A673 (cell line): ENCODE data around the gene CDH12. TPM values are rescaled to one million over a fixed set of nuclear protein-coding genes. Genes with fewer than 3 reads are reported as not detected.
A peak's percentile ranks its signal among the peaks of the same experiment; 100 is the strongest.

Experiments used
- BruUV-seq: library from RNA; stranded (reverse); fragments of 400-500 nt; replicated peaks from 2 replicates; lab custom pipeline; 2021; lab: Mats Ljungman, UMichigan
- CTCF ChIA-PET: fragments of 300-600 bp; sonication (Branson Sonifier 250); formaldehyde crosslinking; loops from one replicate; lab custom pipeline; 2022; ENCODE audit warnings: antibody characterized with exemption; lab: Charles Lee
- POLR2A ChIA-PET: fragments of 300-600 bp; sonication (Branson Sonifier 250); formaldehyde crosslinking; loops from one replicate; lab custom pipeline; 2022; ENCODE audit warnings: antibody characterized with exemption; ENCODE audit not compliant: low non-redundant PET; lab: Charles Lee
- DNase-seq: peaks from one replicate; pipeline ENCODE4 v3.0.0-alpha.2; 2015; ENCODE audit warnings: low spot score
- H3K27ac ChIP-seq: fragments of 200-600 bp; sonication (generic); 2 replicates; pipeline ENCODE4 v1.5.1; 2016; ENCODE audit warnings: mixed run types, low read depth, mild to moderate bottlenecking, mixed read lengths, antibody characterized with exemption, low read length; ENCODE audit not compliant: poor library complexity, severe bottlenecking
- H3K27me3 ChIP-seq: fragments of 200-600 bp; sonication (generic); replicated peaks from 2 replicates; pipeline ENCODE4 v1.6.1; 2017; ENCODE audit warnings: mixed run types, low read depth, mild to moderate bottlenecking, mixed read lengths, antibody characterized with exemption, low read length; ENCODE audit not compliant: insufficient read depth, poor library complexity
- H3K36me3 ChIP-seq: fragments of 200-600 bp; sonication (generic); 2 replicates; pipeline ENCODE4 v1.6.1; 2016; ENCODE audit warnings: mixed run types, mild to moderate bottlenecking, mixed read lengths, antibody characterized with exemption, low read length; ENCODE audit not compliant: insufficient read depth, poor library complexity, severe bottlenecking
- H3K4me1 ChIP-seq: fragments of 200-600 bp; sonication (generic); 2 replicates; pipeline ENCODE4 v1.6.1; 2017; ENCODE audit warnings: mixed run types, mild to moderate bottlenecking, mixed read lengths, antibody characterized with exemption, low read length; ENCODE audit not compliant: insufficient read depth, poor library complexity, severe bottlenecking
- H3K4me3 ChIP-seq: fragments of 200-600 bp; sonication (generic); 2 replicates; pipeline ENCODE4 v1.5.1; 2016; ENCODE audit warnings: low read depth, mixed run types, mild to moderate bottlenecking, mixed read lengths, low read length; ENCODE audit not compliant: poor library complexity, severe bottlenecking
- H3K9me3 ChIP-seq: fragments of 200-600 bp; sonication (generic); 2 replicates; pipeline ENCODE4 v1.6.1; 2016; ENCODE audit warnings: mixed run types, low read depth, mild to moderate bottlenecking, mixed read lengths, antibody characterized with exemption, low read length; ENCODE audit not compliant: poor library complexity, severe bottlenecking
- EZH2 ChIP-seq: fragments of 200-600 bp; sonication (generic); IDR thresholded peaks from 2 replicates; pipeline ENCODE4 v1.6.1; 2017; ENCODE audit warnings: borderline replicate concordance, low read depth, mild to moderate bottlenecking, mixed read lengths, antibody characterized with exemption, low read length; ENCODE audit not compliant: poor library complexity, severe bottlenecking
- intact Hi-C: fragments of 100-400 bp; cut with micrococcal nuclease; formaldehyde crosslinking; loops from one replicate; pipeline ENCODE4 v1.10.0; 2022; ENCODE audit not compliant: unreplicated experiment
- total RNA-seq: library from RNA; stranded (reverse); gene quantifications from 2 replicates; pipeline ENCODE4 v1.2.3, GENCODE V29; 2021
- TF ChIP-seq, protein P1 (sequence below): fragments of 300-800, 200-600 bp; sonication (generic); conservative IDR thresholded peaks from 2 replicates; pipeline ENCODE4 v1.5.1; 2017; ENCODE audit warnings: low read depth, mild to moderate bottlenecking, antibody characterized with exemption, low read length, moderate library complexity, mixed read lengths

CDH12 gene
- total RNA-seq, 1 experiment from 2014 or later: 39.5 TPM

GRCh38 chr5:21802869-21803490, 1050.2 kb downstream of the CDH12 start:
- DNase-seq: peak; percentile 61
- peaks cover 4% of the 10 kb centered on the region for H3K4me1 ChIP-seq
- H3K27ac ChIP-seq: no peak overlapping the region
- TF ChIP-seq, protein P1, sequence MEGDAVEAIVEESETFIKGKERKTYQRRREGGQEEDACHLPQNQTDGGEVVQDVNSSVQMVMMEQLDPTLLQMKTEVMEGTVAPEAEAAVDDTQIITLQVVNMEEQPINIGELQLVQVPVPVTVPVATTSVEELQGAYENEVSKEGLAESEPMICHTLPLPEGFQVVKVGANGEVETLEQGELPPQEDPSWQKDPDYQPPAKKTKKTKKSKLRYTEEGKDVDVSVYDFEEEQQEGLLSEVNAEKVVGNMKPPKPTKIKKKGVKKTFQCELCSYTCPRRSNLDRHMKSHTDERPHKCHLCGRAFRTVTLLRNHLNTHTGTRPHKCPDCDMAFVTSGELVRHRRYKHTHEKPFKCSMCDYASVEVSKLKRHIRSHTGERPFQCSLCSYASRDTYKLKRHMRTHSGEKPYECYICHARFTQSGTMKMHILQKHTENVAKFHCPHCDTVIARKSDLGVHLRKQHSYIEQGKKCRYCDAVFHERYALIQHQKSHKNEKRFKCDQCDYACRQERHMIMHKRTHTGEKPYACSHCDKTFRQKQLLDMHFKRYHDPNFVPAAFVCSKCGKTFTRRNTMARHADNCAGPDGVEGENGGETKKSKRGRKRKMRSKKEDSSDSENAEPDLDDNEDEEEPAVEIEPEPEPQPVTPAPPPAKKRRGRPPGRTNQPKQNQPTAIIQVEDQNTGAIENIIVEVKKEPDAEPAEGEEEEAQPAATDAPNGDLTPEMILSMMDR: peak; percentile 69
- TF ChIP-seq EZH2: no peak
- BruUV-seq: no TSS peak
- POLR2A ChIA-PET: no interaction called here
- no peaks in the 10 kb centered on the region for H3K9me3 ChIP-seq
- no peaks in the 10 kb centered on the region for H3K27me3 ChIP-seq
- no peaks in the 10 kb centered on the region for H3K36me3 ChIP-seq
- H3K4me3 ChIP-seq: no peak overlapping the region
- intact Hi-C loops: loop anchor here (2.0 kb wide), 1 partner anchor 334 kb away; no protein-coding TSS in a partner anchor
- CTCF ChIA-PET: no interaction called here

GRCh38 chr5:21802100-21802499, 1051.0 kb downstream of the CDH12 start:
- ChIA-PET POLR2A (no interaction called here), CTCF (no interaction called here)
- Histone ChIP-seq H3K27me3 (no peaks in the 10 kb centered on the region), H3K4me3 (no peak overlapping the region), H3K36me3 (no peaks in the 10 kb centered on the region), H3K4me1 (no peaks in the 10 kb centered on the region), H3K9me3 (no peaks in the 10 kb centered on the region), H3K27ac (no peak overlapping the region)
- no TSS peak for BruUV-seq
- no peak for DNase-seq
- TF ChIP-seq EZH2: no peak
- TF ChIP-seq, protein P1: no peak
- intact Hi-C loops: loop anchor here (2.0 kb wide), 1 partner anchor 333 kb away; no protein-coding TSS in a partner anchor

DNA sequence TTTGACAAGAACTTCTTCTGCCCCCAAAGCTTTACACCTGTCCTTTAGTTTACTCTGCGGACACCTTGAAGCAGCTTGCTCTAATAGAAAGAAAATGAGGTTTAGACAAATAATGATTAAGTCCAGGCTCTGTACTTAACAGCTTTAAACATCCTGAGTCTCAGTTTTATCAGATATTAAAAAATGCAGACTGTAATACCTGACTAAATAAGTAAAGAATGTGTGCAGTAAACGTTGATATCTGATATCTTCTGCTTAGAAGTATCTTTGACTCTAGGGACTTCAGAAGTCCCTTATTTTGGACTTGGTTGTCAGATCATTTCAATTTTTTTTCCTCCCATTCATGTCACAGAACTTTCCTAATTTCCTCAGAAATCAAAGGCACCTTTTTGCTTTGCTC, 1060.4 kb downstream of the CDH12 start:
- ChIA-PET CTCF (no interaction called here), POLR2A (no interaction called here)
- Histone ChIP-seq H3K36me3 (no peaks in the 10 kb centered on the region), H3K27ac (no peak overlapping the region), H3K4me1 (no peaks in the 10 kb centered on the region), H3K27me3 (no peaks in the 10 kb centered on the region), H3K4me3 (no peak overlapping the region), H3K9me3 (no peaks in the 10 kb centered on the region)
- DNase-seq: no peak
- intact Hi-C loops: no loop called here
- no TSS peak for BruUV-seq
- no peak for TF ChIP-seq EZH2
- TF ChIP-seq, protein P1: no peak
